Gastroesophageal sphincter (tissue), 3 donors: ENCODE data around the gene MFNG.

Source experiments
- POLR2A ChIP-seq, 2 donors: fragments of 450-650 bp; IDR thresholded peaks; one replicate each; pipeline ENCODE4 v1.6.1; 2017; ENCODE audit warnings: antibody characterized with exemption in 2 of 2, mild to moderate bottlenecking in 2 of 2, moderate library complexity in 1 of 2
- POLR2AphosphoS5 ChIP-seq: sonication (generic); formaldehyde crosslinking; IDR thresholded peaks from one replicate; pipeline ENCODE4 v1.6.1; 2017; ENCODE audit warnings: antibody characterized with exemption
- TF ChIP-seq, protein P1 (sequence below), 4 experiments: fragments of 200-600 bp in 2 of 4; fragments of 450-650 bp in 2 of 4; sonication (generic) in 1 of 4; IDR thresholded peaks; one replicate each; pipeline ENCODE4 v1.5.1; 2017 to 2019; ENCODE audit warnings: antibody characterized with exemption in 4 of 4, mild to moderate bottlenecking in 2 of 4, moderate library complexity in 2 of 4

DNA sequence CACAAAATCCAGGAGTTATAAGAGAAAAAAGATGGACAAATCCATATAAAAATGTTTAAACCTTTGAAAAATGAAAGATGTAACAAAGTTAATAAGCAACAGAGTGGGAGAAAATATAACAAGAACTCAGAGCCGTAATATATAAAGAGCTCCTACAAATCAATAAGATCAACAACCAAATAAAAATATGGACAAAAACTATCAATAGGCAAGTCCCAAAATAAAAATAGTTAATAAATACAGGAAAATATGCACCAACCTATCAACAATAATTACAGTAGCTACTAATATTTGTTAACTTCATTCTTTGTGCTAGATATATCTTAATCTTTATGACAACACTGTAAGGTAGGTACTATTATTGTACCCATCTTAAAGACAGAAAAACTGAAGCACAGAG is 30.3 kb upstream of the MFNG start:
- TF ChIP-seq, protein P1, sequence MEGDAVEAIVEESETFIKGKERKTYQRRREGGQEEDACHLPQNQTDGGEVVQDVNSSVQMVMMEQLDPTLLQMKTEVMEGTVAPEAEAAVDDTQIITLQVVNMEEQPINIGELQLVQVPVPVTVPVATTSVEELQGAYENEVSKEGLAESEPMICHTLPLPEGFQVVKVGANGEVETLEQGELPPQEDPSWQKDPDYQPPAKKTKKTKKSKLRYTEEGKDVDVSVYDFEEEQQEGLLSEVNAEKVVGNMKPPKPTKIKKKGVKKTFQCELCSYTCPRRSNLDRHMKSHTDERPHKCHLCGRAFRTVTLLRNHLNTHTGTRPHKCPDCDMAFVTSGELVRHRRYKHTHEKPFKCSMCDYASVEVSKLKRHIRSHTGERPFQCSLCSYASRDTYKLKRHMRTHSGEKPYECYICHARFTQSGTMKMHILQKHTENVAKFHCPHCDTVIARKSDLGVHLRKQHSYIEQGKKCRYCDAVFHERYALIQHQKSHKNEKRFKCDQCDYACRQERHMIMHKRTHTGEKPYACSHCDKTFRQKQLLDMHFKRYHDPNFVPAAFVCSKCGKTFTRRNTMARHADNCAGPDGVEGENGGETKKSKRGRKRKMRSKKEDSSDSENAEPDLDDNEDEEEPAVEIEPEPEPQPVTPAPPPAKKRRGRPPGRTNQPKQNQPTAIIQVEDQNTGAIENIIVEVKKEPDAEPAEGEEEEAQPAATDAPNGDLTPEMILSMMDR (IDR thresholded peaks at IDR 0.05), result no peak
- TF ChIP-seq POLR2AphosphoS5, result no peak
- no peak for TF ChIP-seq POLR2A (IDR thresholded peaks at IDR 0.05)
